HCT116 (cell line): ENCODE measurements around the gene MAPKAP1.

Source experiments
- EGR1 ChIP-seq: IDR thresholded peaks from 2 replicates; pipeline ENCODE4 v1.6.1; 2012; ENCODE audit warnings: low read depth
- ELF1 ChIP-seq: IDR thresholded peaks from 2 replicates; pipeline ENCODE4 v1.6.1; 2012; ENCODE audit warnings: low read depth, borderline replicate concordance
- EZH2 ChIP-seq: fragments of 200-600 bp; sonication (generic); IDR thresholded peaks from 2 replicates; pipeline ENCODE4 v1.6.1; 2017; ENCODE audit warnings: antibody characterized with exemption, mixed run types
- JUND ChIP-seq: IDR thresholded peaks from 2 replicates; pipeline ENCODE4 v1.6.1; 2012
- POLR2A ChIP-seq: IDR thresholded peaks from 2 replicates; pipeline ENCODE4 v1.7.0; 2011; ENCODE audit warnings: borderline replicate concordance; ENCODE audit not compliant: insufficient read depth, insufficient read length; ENCODE audit errors: extremely low read depth
- POLR2AphosphoS5 ChIP-seq: IDR thresholded peaks from 2 replicates; pipeline ENCODE4 v1.6.1; 2011; ENCODE audit warnings: mild to moderate bottlenecking, low read depth, low read length, moderate library complexity
- SRF ChIP-seq: IDR thresholded peaks from 2 replicates; pipeline ENCODE4 v1.6.1; 2012; ENCODE audit warnings: low read depth
- TCF7L2 ChIP-seq: IDR thresholded peaks from 2 replicates; pipeline ENCODE4 v1.7.0; 2011; ENCODE audit warnings: borderline replicate concordance, inconsistent platforms; ENCODE audit not compliant: insufficient read depth, insufficient read length; ENCODE audit errors: extremely low read depth
- YY1 ChIP-seq: IDR thresholded peaks from 2 replicates; pipeline ENCODE4 v1.6.1; 2011; ENCODE audit warnings: low read length, low read depth, moderate library complexity, mild to moderate bottlenecking; ENCODE audit not compliant: insufficient replicate concordance; ENCODE audit errors: extremely low read depth
- ZNF274 ChIP-seq: fragments of 200-500 bp; sonication (Bioruptor generic); IDR thresholded peaks from 2 replicates; pipeline ENCODE4 v1.6.1; 2014; ENCODE audit warnings: mild to moderate bottlenecking, low read depth, low read length, inconsistent platforms
- TF ChIP-seq, protein P1 (sequence below), 3 experiments: fragments of 200-600 bp in 1 of 3; sonication (generic) in 1 of 3; IDR thresholded peaks in 2 of 3; conservative IDR thresholded peaks in 1 of 3; 2 replicates each; pipeline ENCODE4 v1.5.1; 2012 to 2017; ENCODE audit warnings: low read depth in 2 of 3, low read length in 2 of 3, antibody characterized with exemption in 1 of 3, borderline replicate concordance in 1 of 3, control low read depth in 1 of 3, mild to moderate bottlenecking in 1 of 3, mixed read lengths in 1 of 3, mixed run types in 1 of 3, moderate library complexity in 1 of 3; ENCODE audit not compliant: insufficient read depth in 1 of 3
- TF ChIP-seq, protein P2 (sequence below): IDR thresholded peaks from 2 replicates; pipeline ENCODE4 v1.6.1; 2012
- TF ChIP-seq, protein P3 (sequence below): IDR thresholded peaks from 2 replicates; pipeline ENCODE4 v1.6.1; 2012; ENCODE audit warnings: low read depth

DNA sequence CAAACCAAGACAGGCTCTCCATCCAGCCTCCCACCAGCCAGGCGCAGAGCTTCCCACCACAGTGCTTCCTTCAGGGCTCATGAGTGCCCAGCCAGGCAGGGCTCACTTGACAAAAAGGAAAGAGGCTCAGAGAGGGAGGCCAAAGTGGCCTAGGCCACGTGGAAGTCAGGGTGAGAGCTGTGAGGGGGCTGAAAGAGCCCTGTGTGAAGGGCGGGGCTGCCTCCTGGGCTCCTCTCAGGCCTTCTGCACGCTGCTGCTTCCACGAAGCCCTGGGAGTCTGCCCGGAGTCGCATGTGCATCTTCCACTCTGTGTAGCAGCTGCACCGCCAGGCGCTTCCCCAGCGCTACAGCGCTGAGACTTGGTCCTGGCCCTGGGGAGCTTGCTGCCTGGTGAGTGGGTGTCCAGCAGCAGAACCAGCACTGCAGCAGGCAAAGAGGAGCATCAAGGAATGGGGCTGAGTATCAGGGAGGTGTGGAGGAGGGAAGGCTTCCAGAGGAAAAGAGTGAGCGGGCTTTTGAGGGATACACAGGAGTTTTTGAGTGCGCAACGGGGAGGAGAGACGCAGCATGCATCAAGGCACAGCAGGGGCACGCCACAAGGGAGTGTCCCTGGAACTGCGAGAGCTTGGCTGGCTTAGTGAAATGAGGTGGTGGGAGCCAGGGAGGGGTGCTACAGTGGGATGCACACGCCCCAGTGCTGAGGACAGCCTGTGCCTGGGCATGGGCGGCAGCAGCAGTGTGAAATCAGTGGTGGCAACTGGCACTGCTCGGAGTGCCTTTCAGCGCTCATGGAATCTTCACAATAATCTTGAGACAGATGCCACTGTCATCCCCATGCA is 267.4 kb downstream of the MAPKAP1 start:
- TF ChIP-seq YY1: no peak
- no peak for TF ChIP-seq POLR2A
- TF ChIP-seq POLR2AphosphoS5: no peak
- TF ChIP-seq, protein P1, sequence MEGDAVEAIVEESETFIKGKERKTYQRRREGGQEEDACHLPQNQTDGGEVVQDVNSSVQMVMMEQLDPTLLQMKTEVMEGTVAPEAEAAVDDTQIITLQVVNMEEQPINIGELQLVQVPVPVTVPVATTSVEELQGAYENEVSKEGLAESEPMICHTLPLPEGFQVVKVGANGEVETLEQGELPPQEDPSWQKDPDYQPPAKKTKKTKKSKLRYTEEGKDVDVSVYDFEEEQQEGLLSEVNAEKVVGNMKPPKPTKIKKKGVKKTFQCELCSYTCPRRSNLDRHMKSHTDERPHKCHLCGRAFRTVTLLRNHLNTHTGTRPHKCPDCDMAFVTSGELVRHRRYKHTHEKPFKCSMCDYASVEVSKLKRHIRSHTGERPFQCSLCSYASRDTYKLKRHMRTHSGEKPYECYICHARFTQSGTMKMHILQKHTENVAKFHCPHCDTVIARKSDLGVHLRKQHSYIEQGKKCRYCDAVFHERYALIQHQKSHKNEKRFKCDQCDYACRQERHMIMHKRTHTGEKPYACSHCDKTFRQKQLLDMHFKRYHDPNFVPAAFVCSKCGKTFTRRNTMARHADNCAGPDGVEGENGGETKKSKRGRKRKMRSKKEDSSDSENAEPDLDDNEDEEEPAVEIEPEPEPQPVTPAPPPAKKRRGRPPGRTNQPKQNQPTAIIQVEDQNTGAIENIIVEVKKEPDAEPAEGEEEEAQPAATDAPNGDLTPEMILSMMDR (IDR thresholded peaks at IDR 0.05 in 2 of 3, conservative IDR thresholded peaks at IDR 0.05 in 1 of 3; ENCODE audit: borderline replicate concordance in 1 of 3, insufficient read depth in 1 of 3, low read depth in 2 of 3, low read length in 2 of 3): no peak
- no peak for TF ChIP-seq JUND
- TF ChIP-seq, protein P2, sequence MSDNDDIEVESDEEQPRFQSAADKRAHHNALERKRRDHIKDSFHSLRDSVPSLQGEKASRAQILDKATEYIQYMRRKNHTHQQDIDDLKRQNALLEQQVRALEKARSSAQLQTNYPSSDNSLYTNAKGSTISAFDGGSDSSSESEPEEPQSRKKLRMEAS: no peak
- TF ChIP-seq EZH2: no peak
- no peak for TF ChIP-seq EGR1
- TF ChIP-seq ELF1: no peak
- TF ChIP-seq TCF7L2: no peak
- TF ChIP-seq, protein P3, sequence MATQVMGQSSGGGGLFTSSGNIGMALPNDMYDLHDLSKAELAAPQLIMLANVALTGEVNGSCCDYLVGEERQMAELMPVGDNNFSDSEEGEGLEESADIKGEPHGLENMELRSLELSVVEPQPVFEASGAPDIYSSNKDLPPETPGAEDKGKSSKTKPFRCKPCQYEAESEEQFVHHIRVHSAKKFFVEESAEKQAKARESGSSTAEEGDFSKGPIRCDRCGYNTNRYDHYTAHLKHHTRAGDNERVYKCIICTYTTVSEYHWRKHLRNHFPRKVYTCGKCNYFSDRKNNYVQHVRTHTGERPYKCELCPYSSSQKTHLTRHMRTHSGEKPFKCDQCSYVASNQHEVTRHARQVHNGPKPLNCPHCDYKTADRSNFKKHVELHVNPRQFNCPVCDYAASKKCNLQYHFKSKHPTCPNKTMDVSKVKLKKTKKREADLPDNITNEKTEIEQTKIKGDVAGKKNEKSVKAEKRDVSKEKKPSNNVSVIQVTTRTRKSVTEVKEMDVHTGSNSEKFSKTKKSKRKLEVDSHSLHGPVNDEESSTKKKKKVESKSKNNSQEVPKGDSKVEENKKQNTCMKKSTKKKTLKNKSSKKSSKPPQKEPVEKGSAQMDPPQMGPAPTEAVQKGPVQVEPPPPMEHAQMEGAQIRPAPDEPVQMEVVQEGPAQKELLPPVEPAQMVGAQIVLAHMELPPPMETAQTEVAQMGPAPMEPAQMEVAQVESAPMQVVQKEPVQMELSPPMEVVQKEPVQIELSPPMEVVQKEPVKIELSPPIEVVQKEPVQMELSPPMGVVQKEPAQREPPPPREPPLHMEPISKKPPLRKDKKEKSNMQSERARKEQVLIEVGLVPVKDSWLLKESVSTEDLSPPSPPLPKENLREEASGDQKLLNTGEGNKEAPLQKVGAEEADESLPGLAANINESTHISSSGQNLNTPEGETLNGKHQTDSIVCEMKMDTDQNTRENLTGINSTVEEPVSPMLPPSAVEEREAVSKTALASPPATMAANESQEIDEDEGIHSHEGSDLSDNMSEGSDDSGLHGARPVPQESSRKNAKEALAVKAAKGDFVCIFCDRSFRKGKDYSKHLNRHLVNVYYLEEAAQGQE: no peak
- TF ChIP-seq ZNF274: no peak
- TF ChIP-seq SRF: no peak
